Measurements from ENCODE around the gene MAGEA4.
"Not testable (repeated sequence)": the region's sequence is repeated elsewhere in the genome, so short reads cannot be mapped to it uniquely, and the experiment has no call there.

The MAGEA4 gene, protein sequence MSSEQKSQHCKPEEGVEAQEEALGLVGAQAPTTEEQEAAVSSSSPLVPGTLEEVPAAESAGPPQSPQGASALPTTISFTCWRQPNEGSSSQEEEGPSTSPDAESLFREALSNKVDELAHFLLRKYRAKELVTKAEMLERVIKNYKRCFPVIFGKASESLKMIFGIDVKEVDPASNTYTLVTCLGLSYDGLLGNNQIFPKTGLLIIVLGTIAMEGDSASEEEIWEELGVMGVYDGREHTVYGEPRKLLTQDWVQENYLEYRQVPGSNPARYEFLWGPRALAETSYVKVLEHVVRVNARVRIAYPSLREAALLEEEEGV

DNA sequence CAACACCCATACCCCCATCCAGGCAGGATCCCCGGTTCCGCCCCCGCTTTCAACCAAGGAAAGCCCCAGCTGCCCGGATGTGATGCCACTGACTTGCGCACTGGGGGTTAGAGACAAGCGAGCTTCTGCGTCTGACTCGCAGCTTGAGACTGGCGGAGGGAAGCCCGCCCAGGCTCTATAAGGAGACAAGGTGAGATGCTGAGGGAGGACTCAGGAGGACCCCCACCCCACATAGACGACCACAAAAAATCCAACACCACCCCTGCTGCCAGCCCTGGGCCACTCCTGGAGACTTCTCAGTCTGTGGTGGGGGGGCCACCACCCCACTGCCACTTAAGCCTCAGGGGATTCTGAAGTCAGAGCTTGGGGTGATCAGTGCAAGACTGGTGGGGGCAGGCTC lies at the start of gene MAGEA4:
Gene MAGEA4, plus strand, starts transcription at position 110 of the 400 bp plus-strand sequence. CDS start 10,776 bp downstream, outside the sequence.
- no peak for DNase-seq (ENCODE audit: low spot score)

DNA sequence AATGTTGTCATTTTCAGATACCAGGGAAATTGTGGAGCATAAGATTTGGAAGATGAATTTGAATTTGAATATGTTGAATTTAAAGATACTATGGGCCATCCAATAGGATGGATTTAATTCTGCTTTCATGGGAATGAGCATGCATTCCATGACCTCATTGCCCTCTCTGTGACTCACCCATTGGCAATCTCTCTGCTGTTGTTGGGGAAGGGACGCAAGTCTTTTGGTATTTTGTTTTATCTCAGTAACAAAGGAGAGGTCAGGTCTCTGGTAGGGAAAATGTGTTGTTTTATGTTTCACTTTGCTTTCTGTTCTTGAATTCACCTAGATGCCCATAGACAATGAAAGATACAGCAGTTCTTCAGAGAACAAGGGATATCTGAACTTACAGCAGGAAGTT lies 42.1 kb upstream of the MAGEA4 start:
- peak; percentile 62 for DNase-seq (ENCODE audit: low spot score)

GRCh38 chrX:151871244-151871643 lies 41.4 kb upstream of the MAGEA4 start:
- DNase-seq (ENCODE audit: low spot score) = peak; percentile 74

DNA sequence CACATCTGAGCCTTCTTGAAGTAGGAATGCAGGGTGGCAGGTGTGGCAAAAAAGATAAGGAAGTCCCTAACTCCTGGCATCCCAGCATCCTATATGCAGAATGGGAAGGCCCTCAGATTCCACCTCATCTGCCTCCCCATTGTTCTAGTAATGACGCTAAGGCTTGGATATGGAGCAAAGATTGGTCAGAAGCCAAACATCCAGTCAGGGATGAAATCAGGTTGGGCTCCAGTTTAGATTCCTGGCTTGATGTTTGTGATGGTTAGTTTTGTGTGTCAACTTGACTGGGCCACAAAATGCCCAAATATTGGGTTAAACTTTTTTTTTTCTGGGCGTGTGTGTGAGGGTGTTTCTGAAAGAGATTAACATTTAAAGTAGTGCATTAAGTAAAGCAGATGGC lies 39.6 kb upstream of the MAGEA4 start:
- no peak for DNase-seq (ENCODE audit: low spot score)

DNA sequence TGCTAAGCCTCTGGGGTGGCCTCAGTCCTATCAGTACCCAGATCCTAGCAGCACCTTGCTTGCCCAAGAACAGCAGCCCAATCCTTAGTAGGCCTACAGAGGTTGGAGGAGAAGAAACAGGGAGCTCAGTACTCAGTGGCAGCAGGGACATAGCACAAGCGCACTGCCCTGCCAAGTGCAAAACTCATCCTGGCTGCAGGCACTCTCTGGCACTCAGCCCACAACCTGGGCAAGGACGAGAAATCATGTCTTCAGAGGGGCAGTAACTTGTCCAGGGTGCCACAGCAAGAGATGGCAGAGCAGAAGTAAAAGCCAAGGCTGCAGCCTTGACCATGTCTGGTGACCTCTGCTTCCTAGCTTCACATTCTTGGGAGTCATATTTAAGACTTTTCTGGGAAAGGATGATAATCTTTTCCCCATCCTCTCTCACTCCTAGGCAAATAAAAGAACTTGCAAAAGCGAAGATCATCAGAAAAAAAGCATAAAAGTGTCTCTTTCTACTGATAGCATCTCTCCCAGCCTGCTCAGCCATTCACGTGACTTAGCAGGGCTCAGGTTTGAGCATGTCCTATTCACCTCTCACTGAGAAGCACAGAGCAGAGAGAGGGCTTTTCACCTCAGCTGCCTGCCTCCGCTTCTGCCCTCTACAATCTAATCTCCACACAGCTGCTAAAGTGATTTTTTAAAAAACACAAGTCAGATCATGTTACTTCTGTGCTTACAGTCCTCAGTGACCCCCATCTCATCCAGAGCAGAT lies 37.2 kb upstream of the MAGEA4 start:
- no peak for DNase-seq (ENCODE audit: low spot score)

- no peak for DNase-seq (ENCODE audit: low spot score)
Measured at GRCh38 chrX:151878574-151878973, 34.1 kb upstream of the MAGEA4 start.

DNA sequence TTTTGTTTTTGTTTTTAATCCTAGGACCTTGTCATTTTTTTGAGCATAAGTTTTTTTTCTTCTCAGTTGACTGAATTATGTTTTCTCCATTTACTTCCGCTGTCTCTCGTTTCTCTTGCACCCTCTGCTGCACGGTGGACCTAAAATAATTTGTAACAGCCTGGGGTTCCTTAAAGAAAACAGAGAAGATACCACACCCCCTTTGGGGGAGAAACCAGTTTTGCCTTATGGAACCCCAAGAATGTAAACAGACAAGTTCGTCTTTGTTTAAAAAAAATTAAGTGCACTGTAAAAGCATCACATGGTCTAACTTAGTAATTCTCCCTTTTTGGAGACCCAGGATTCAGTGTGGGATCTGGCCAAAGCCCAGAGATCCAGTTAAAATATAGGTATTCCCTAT lies 32.8 kb upstream of the MAGEA4 start:
- DNase-seq (ENCODE audit: low spot score) = no peak

- DNase-seq (ENCODE audit: low spot score) = no peak
Measured at GRCh38 chrX:151880895-151881294, 31.8 kb upstream of the MAGEA4 start.

- DNase-seq (ENCODE audit: low spot score) = no peak
Measured at GRCh38 chrX:151889421-151889820, 23.3 kb upstream of the MAGEA4 start.

DNA sequence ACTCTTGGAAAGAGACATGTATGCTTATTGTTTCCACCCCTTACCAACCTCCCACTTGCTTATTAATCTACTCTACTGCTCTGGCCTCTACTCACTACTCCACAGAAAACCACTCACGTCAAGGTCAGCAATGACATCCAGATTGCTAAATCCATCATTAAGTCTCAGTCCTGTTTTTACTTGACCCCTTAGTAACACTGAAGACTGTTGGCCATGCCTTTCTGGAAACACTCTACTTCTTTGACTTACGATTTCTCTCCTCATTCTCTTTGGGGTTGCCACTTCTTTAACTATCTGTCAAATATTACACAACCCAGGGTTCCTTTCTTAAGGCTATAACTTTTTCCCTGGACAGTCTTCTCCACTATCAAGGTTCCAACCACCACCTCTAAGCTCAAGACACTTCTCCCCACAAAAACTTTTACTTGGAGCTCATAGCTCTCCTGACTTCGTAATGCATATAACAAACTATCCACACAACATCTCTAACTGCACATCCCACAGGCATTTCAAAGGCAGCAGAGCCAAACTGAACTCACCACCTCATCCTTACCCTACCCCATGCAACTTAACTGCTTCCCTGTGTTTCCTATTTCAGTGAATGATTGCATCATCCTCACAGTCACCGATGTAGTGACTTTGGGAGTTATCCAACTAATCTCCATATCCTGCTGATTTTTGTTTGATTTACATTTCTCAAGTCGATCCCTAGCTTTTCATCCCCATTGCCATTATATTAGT lies 15.8 kb upstream of the MAGEA4 start:
- DNase-seq (ENCODE audit: low spot score) = peak; percentile 38

- DNase-seq (ENCODE audit: low spot score) = peak; percentile 13
Measured at GRCh38 chrX:151899622-151900021, 13.1 kb upstream of the MAGEA4 start.

DNA sequence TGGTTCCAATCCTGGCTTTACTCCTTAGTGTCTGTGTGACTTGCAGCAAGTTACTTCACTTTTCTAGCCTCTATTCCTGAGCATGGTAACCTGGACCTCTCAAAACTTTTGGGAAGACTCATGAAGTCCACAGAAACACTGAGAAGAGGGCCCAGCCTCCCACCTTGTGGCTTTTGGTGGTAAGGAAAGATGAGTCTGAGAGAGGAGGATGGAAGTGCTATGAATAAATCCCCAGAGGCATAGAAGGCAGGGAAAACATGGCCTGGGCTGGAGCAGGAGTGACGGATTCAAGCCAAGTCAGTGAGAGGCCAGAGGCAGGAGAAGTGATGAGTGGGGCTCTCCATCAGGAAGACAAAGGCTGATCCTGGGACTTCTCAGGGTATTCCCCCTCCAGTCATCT lies 10.9 kb upstream of the MAGEA4 start:
- DNase-seq (ENCODE audit: low spot score) = no peak

DNA sequence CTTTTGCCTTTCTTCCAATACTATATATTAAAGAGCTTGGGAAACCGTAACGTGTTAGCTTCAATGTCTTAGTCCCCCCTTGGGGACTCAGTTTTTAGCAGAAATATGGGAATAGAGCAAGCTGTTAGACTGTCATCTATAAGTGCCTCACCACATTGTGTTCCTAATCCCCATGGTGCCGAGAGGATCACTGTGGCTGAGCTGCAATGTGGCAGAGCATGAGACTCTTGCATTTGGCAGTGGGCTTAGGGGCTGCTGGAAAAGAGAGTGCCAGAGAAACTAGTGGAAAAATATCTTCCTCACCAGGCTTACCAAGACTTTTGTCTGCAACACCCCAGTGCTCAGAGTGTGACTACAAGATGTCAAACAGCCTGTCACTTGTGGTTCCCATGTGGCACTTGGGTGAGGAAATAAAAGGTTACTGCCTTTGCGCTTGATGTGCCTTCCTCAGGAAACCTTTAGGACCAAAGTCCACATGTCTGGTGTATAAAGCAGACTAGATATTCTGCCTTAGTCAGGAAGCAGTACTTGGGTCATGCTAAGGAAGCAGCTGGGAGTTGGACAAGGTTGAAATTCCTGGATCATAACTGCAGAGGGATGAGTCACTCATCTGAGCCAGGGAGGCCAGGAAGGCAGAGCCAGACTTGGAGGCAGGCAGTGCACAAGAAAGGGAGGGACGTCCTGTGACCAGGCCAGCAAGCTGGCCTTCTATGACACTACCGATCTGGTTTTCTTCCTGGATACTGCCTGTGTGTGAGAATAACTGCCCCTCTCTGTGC lies 9.7 kb upstream of the MAGEA4 start:
- peak; percentile 82 for DNase-seq (ENCODE audit: low spot score)

DNA sequence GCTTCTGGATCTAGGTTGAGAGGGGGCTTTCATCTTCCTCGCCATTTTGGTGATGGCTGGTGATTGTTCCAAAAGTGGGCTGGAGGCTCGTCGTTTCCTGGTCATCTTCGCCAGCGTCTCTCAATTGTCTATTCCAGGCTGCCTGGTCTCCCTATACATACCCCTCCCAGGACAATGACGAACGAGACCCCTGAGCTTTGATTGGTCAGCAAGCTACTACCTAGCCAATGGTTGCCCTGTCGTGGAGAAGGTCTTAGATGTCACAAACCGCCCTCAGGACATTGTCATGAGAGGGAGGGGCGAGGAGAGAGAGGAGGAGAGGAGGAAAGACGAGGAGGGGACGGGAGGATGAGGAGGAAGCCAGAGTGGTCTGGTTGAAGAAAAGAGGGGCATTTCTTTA lies 7.7 kb upstream of the MAGEA4 start:
- DNase-seq (ENCODE audit: low spot score) = no peak

DNA sequence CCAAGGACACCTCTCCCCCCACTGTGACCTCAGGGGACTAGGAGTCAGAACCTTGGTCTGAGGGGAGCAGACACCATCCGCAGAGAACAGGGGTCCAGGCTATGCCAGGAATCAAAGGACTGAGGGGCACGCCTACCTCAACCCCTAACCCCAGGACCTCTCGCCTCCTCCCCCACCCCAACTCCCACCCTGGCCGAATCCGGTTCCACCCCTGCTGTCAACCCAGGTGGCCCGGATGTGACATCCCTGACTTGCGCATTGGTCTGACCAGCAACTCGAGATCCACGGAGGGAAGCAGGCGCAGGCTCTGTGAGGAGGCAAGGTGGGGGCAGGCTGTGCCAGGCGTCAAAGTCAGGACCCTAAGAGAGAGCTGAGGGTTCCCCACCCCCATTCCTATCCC lies 468 bp upstream of the MAGEA4 start:
- DNase-seq (ENCODE audit: low spot score) = no peak

- not testable (repeated sequence) for DNase-seq (ENCODE audit: low spot score)
Measured at GRCh38 chrX:151918736-151919135, 6.0 kb downstream of the MAGEA4 start.

GRCh38 chrX:151919610-151920009 lies 6.9 kb downstream of the MAGEA4 start:
- DNase-seq (ENCODE audit: low spot score) = no peak

- no peak for DNase-seq (ENCODE audit: low spot score)
Measured at GRCh38 chrX:151920101-151920500, 7.4 kb downstream of the MAGEA4 start.

DNA sequence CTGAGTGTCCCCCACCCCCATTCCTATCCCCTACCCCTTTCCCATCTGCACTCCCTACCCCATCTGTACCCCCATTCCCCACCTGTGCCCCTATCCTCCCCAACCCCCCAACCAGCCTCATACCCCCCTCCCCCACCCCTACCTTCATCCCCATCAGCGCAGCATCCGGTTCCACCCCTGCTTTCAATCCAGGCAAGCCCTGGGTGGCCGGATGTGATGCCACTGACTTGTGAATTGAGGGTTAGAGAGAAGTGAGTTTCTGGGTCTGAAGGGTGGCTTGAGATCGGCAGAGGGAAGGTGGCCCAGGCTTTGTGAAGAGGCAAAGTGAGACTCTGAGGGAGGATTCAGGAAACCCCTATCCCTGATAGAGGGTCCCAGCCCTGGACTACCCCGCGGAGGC lies 7.8 kb downstream of the MAGEA4 start:
- no peak for DNase-seq (ENCODE audit: low spot score)

GRCh38 chrX:151921292-151921691 lies 8.6 kb downstream of the MAGEA4 start:
- DNase-seq (ENCODE audit: low spot score) = no peak

DNA sequence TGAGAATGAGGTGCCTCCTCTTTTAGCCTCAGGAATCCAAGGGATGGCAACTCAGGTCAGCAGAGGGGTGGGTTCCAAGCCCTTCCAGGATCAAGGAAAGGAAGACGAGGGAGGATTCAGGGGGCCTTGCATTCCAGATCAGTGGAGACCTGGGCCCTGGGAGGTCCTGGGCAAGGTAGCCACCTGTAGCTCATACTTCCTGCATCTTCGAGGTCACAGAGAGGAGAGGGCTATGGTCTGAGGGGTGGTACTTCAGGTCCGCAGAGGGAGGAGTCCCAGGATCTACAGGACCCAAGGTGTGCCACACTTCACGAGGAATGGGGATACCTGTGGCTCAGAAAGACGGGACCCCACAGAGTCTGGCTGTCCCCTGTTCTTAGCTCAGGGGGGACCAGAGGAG lies 9.2 kb downstream of the MAGEA4 start:
- no peak for DNase-seq (ENCODE audit: low spot score)

DNA sequence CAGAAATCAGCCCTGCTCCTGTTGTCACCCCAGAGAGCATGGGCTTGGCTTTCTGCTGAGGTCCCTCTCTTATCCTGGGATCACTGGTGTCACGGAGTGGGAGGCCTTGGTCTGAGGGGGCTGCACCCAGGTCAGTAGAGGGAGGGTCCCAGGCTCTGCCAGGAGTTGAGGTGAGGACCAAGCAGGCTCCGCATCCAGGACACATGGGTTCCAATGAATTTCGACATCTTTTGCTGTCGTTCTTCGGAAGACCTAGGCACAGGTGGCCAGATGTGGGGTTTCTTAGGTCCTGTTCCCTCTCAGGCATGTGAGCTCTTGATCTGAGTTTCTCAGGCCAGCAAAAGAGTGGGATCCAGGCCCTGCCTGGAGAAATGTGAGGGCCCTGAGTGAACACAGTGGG lies 10.0 kb downstream of the MAGEA4 start:
- no peak for DNase-seq (ENCODE audit: low spot score)

Measured in AG08395 (cell line).